Activated CD8-positive, alpha-beta memory T cell treated with anti-CD3 and anti-CD28 coated beads for 36 hours (primary cell): Measurements from ENCODE around the gene PTPRG. TPM values are rescaled to one million over a fixed set of nuclear protein-coding genes. Genes with fewer than 3 reads are reported as not detected.

Experiments used
- CTCF ChIA-PET: fragments of 350-600 bp; sonication (Branson Sonifier 250); formaldehyde crosslinking; loops from one replicate; lab custom pipeline; 2021; ENCODE audit warnings: antibody characterized with exemption; lab: Charles Lee
- POLR2A ChIA-PET: fragments of 350-600 bp; sonication (Branson Sonifier 250); formaldehyde crosslinking; loops from one replicate; lab custom pipeline; 2021; ENCODE audit warnings: antibody characterized with exemption; lab: Charles Lee
- total RNA-seq, 2 experiments: library from RNA; stranded (reverse); gene quantifications; one replicate each; pipeline ENCODE4 v1.2.3, GENCODE V29; 2021

The PTPRG gene
- total RNA-seq, 2 experiments from 2014 or later, result not detected

DNA sequence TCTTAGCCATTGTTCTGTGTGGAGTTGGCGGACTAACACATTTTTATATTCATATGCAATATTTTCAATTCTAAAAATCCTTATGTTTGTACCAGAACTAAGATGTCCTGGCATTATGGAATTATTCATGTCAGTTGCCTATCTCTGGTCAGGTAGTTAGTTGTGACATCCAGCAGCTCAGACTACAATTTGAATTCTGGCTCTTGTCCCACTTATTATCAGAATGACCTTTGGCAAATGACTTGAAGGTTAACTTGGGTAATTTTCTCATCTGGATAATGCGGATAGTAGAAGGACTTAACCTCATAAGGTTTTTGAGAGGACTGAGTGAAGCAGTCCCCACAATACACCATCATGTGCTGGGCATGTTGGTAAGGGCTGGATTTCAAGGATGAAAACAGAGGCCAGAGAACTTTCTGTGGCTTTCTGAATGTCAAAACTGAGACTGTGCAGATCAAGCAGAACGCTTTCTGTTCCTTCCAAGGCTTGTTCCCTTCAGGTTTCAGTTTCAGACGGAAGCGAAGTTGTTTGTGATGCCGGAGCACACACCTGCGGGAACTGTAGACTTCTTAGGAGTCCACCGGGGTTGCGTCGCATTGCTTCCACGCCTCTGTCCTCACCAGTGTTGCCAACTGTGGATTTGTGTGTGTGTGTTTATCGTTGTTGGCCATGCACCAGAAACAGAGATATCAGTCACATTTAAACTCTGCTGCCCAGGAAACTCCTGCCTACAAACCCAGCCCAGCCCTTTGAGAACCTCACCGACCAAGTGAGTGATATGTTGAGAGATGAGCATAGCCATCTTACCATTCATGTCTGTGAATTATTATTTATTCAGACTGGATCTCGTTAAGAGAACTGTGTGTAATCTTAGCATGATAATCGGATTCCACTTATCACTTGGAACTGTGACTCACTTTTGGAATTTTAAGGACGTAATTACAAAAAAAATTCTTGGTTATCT, 76.0 kb downstream of the PTPRG start:
- POLR2A ChIA-PET, result no interaction called here

DNA sequence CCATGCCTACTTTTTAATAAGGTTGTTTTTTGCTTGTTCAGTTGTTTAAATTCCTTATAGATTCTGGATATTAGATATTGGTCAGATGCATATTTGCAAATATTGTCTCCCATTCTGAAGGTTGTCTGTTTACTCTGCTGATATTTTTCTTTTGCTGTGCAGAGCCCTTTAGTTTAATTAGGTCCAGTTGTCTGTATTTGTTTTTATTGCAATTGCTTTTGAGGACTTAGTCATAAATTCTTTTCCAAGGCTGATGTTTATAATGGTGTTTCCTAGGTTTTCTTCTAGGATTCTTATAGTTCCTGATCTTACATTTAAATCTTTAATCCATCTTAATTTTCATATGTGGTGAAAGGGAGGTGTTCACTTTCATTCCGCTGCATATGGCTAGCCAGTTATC, 77.4 kb downstream of the PTPRG start:
- POLR2A ChIA-PET, result no interaction called here
- CTCF ChIA-PET, result no interaction called here

More for the DNA sequence above, 76.0 kb downstream of the PTPRG start:
- CTCF ChIA-PET, result no interaction called here

DNA sequence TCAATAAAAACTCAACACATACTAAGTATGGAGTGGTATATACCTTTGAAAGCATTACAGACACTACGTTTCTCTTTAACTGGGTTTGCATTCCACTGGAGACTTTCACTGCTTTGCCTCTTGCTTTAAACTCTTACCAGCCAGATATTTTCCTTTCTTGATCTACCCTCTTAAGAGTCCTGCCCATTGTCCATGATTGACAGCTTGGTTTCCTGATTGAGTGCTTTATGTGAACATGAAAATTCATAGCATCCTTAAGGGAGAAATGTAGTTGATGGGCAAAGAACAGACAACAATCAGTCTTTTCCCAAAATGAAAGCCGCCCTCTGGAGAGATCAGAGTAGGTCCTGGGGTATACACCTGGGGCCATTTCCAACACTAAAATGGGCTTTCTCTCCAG, 78.6 kb downstream of the PTPRG start:
- POLR2A ChIA-PET, result no interaction called here
- CTCF ChIA-PET, result no interaction called here

DNA sequence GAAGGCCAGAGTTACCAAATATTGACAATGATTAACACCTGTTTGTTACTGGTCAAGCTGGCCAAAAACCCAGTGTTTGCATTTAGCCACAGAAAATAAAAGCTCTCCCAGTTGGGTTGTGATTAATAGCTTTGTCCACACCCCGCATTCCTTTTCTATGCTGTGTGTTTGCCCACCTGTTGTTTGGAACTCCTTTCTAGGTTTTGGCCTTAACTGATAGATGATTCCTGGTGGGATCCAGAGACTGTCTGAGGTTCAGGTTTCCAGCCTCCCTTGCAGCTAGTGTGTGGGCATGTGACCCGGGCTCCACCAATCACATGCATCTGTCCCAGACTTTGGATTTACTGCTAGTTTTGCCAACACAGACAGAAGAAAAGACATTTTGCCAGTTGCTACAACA, 83.8 kb downstream of the PTPRG start:
- ChIA-PET POLR2A (no interaction called here), CTCF (no interaction called here)

DNA sequence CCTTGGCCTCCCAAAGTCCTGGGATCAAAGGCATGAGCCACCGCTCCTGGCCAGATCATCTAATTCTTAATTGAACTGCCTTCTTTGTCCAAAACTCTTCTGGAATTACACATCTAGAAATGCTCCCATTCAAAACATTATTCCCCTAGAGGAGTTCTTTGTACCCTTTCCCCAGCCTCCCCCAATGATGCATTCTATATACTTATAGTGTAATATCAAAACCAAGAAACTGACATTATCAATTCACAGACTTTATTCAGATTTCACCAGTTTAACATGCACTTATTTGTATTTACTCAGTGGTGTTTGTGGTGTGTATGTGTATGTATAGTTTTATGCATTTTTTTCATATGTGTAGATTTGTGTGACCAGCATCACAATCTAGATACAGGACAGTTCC, 85.0 kb downstream of the PTPRG start:
- ChIA-PET POLR2A (no interaction called here), CTCF (no interaction called here)

DNA sequence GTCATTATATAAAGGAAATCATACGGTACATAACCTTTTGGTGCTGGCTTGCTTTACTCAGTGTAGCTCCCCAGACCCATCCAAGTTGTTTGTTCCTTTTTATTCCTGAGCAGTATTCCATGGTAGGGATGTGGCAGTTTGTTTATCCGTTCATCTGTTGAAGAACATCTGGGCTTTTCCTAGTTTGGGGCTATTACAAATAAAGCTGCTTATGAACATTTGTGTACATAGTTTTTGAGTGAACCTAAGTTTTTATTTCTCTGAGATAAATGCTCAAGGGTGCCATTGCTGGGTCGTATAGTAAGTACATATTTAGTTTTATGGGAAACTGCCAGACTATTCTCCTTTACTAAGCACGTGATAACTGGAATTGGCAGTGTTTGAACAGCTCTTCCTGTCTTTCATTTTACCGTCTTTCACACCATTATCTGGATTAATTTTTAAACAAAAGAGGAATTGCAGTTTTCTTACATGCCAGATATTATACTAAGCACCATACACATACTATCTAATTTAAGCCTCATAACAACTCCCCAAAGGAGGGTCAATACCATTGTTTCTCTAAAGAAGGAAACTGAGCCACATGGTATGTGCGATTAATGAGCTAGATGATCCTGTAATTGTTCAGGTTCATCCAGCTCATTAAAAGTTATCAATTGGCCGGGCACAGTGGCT, 85.6 kb downstream of the PTPRG start:
- ChIA-PET CTCF (no interaction called here), POLR2A (no interaction called here)

DNA sequence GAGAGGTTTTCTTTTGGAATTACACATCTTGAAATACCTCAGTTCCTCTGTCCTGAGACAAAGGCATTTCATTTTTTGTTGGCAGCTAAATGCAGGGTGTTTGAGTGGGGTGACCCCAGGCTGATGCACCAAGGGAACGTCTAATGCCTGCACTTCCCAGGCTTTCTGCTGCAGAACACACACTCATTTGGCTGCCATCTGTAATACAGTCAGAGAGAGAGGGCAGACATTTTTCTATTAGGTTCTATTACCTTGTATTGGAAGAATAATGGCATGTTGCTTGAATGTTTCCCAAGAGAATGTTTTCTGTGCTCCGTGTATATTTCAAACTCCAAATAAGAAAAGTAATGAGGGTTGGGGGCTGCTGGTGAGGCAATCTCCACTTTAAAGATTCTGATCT, 87.1 kb downstream of the PTPRG start:
- ChIA-PET CTCF (no interaction called here), POLR2A (no interaction called here)

DNA sequence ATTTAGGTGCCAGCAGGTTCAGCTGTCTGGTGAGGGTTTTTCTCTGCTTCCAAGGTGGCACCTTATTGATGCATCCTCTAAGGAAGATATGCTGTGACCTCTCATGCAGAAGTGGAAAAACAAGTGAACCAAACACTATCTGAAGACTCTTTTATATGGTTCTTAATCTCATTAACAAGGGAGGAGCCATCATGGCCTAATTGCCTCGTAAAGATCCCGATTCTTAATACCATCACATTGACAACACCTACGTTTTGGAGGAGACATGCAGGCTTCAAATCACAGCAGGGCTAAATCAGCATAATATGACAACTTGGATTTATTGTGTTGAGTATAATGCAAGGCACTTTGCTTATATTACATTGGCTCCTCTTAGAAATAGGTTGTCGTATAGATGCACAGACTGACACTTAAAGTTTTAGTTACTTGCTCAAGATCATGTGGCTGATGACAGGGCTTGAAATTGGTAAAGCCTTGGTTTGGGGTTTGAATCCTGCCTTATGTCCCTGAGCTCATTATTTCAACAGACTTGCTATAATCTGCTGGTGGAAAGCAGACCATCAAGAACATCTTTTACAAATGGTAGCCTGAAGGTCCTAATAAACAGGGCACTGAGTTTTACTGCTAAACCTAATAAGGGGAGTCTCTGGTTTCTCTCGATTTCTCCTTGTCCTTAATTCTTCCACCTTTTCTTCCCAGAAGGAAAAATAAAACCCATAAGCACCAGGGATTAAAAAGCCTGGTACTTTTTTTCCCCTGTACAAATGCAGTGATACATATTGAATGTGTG, 88.2 kb downstream of the PTPRG start:
- ChIA-PET CTCF (no interaction called here), POLR2A (no interaction called here)

DNA sequence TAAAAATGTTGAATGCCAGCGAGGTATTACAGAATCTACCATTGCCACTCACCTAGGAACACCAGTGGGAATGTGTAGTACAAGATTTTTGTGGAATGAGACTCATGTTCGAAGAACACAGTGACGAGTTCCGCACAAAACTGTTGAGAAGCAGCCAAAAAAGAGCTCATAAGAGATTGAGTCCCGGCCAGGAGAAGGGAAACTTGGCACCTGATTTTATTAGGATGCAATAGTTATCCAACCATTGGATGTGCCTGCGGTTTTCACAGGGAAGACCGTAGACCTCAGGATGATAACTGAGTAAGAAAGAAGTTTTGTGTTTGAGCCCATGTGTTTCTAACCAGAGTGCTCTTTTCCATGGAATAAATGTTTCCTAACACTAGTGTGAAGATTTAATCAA, 88.9 kb downstream of the PTPRG start:
- ChIA-PET CTCF (no interaction called here), POLR2A (no interaction called here)

DNA sequence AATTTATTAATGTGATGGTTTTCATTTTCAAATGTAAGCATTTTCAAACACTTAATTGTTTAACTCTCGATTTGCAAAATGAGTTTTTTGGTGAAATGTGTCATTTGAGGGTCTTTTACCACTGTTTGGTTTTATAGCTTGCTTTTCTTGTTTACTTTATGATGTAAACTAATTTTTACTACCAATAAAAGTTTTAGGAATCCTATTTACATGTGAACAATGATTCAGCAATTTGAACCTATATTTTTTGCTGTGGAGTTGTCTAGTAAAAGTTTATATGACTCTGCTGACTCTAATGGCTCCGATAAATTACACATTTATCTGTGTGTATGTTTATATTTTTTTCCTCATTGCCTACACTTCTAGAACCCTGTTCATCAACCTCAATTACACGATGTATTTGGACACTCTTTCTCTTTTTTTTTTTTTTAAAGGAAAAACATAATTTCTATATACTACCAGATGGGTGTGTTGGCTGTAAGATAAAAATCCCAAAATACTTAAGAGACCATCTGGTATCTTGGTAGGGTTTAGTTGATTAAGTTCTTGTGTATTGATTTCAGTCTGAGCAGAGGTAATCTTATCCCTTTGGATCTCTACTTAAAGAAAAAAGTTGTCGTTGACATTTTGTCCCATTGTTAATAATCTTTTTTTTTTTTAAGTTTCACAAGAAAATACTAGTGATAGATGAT, 89.5 kb downstream of the PTPRG start:
- ChIA-PET CTCF (no interaction called here), POLR2A (no interaction called here)

DNA sequence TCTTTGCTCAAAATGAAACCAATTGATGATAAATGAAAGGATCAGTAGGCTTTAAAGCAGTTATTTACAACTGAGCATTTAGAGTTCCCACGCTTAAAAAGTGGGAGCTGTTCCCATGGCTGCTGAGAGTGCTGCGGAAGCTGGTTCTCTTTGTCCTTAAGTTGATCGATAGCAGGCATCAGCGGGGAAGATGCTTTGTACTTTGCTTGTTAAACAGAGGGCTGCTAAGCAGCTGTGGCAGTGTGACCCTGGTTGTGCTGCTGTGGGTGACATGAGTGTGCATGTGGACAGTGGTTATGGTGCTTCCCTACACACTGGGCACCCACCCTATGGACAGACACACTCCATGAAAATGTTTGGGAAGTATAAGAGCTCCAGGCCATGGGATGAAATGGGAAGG, 96.3 kb downstream of the PTPRG start:
- POLR2A ChIA-PET, result no interaction called here
- CTCF ChIA-PET, result no interaction called here

DNA sequence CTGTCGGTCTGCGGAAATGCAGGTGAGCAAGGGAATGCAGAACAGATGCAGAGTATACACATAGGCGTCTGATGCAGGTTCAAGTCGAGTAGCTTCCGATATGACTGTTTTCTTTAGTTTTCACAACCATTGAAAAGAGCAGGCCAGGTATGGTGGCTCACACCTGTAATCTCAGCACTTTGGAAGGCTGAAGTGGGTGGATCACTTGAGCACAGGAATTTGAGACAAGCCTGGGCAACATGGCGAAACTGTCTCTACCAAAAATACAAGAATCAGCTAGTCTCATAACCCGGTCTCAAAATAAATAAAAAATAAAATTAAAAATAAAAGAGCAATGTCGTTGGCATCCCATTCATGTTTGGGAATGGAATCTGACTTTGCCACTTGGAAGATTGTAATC, 101.5 kb downstream of the PTPRG start:
- ChIA-PET CTCF (no interaction called here), POLR2A (no interaction called here)

DNA sequence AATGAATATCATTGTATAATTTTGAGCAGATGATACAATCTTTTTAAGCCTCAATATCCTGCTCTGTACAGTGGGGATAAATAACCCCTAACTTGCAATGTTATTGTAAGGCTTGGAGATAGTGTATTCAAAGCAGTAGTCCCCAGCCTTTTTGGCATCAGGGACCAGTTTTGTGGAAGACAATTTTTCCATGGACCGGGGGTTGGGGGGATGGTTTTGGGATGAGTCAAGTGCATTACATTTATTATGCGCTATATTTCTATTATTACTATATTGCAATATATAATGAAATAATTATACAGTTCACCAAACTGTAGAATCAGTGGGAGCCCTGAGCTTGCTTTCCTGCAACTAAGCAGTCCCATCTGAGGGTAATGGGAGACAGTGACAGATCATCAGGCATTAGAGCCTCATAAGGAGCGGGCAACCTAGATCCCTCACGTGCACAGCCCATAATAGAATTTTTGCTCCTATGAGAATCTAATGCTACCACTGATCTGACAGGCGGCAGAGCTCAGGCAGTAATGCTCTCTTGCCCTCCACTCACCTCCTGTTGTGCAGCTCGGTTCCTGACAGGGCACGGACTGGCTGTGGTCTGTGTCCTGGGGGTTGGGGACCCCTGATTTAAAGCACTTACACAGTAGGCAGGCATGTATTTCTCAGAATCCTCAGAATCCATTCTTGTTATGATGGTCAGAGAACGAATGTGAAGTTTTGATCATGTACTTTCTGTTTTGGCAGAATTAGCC, 102.2 kb downstream of the PTPRG start:
- POLR2A ChIA-PET, result no interaction called here
- CTCF ChIA-PET, result no interaction called here

DNA sequence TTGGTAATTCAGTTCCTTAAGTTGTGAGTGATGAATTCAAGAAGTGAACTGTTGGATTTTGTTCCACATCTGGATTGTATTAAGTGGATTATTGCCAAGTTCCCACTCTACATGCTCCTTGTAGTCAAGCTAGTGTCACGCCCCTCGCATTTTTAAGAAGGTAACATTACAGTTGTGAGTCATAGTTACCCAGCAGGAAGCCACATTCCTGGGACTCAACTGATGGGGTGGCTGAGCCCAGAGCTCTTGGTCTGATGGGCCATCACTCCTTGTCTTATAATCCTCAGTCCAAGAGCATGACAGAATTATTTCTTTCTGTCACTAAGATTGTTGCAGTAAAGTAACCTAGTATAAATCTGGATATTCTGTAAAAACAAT, 102.7 kb downstream of the PTPRG start:
- POLR2A ChIA-PET, result no interaction called here
- CTCF ChIA-PET, result no interaction called here

DNA sequence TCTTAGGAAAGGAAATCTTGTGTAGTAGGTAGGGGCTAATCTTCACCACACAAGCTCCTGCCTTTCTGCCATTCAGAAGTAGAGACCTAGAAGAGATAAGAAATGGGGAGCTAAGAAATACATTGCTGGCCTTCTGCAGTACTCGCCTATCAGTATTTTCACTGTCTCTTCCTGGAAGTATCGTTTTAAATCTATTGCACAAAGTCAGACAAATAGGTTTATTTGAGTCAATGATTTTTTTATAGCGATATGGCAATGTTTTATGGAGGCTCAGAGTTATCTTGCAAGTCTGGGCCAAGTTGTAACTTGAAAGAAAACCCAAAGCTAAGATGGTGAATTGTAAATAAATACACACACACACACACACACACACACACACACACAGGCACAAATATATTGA, 103.8 kb downstream of the PTPRG start:
- ChIA-PET POLR2A (no interaction called here), CTCF (no interaction called here)

DNA sequence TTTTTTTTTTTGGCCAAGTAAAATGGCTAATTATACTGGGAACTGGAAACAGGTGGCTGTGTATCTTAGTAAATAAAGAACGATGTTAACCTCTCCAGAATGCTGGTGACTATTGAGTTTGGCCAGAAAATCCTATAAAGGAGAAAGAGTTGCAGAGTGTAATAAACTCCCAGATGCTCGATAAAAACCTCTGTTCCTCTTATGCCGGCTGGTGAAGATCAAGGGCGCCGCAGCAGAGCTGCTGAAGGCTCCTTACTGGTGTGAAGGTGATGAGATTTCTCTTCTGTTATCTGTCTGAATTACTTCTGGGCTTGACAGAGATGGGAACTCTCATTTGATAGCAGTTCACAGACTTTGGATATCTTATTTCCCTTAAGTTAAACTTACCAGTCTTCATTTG, 104.6 kb downstream of the PTPRG start:
- ChIA-PET CTCF (no interaction called here), POLR2A (no interaction called here)

DNA sequence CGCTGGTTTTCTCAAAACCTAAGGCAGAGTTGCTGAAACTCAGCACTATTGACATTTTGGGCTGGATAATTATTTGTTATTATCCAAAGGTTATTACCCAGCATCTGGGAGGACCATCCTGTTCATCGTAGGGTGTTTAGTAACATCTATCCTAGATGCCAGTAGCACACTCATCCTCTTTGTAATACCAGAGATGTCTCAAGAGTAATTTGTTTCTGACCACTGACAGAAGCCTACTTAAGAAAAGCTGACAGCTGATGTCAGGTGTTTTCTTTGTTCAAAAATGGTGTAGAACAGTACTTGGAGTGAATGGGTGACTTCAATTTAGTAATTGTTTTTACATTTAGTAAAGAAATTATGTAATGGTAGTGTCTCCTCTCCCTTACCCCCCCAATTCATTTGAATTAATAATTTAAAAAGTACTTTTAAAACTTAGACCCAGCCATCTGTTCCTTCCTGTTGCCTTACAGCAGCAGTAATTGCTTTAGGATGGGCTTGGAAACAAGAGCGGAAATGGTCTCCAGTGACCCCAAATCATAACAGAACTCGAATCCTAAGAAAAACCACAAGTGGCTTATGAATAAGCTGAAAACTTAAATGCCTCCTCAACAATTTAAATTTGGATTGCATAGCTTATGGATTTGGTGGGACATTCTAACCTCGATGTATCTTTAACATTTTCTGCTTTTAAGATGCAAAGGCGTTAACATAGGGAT, 105.4 kb downstream of the PTPRG start:
- ChIA-PET CTCF (no interaction called here), POLR2A (no interaction called here)

DNA sequence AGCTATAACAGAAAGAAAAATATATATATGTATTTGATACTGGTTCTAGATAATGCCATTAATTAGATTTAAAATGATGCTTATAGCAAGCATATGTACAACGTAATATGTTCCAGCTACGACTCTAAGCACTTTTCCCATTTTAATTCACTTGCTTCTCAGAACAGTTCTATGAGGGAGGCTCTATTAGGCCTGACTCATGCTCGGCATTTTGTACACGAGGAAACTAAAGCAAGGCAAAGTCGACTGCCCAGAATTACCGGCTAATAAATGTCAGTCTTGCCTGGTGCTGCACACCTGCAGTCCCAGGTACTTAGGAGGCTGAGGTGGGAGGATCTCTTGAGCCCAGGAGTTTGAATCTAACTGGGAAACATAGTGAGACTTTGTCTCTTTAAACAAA, 106.0 kb downstream of the PTPRG start:
- CTCF ChIA-PET, result no interaction called here
- POLR2A ChIA-PET, result no interaction called here

DNA sequence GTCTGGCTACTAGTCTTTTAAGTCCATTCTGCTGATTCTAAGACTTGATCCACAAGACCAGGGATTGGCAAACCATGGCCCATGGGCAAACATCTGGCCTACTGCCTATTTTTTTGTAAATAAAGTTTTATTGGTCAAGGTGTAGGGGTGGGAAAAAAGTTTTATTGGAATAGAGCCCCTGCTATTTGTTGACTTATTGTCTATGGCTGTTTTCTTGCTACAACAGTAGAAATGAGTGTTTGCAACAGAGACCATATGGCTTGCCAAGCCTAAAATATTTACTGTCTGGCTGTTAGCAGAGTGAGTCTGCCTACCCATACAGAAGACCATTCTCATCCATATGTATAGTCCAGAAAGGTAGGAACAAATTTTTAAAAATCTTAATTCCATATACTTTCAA, 106.4 kb downstream of the PTPRG start:
- ChIA-PET CTCF (no interaction called here), POLR2A (no interaction called here)
